H1 (cell line): ENCODE results near the gene SLC27A6. TPM values are rescaled to one million over a fixed set of nuclear protein-coding genes. Genes with fewer than 3 reads are reported as not detected.

Experiments
- ATF3 ChIP-seq: IDR thresholded peaks from 2 replicates; pipeline ENCODE4 v1.6.1; 2011; ENCODE audit warnings: low read depth, mild to moderate bottlenecking, low read length; ENCODE audit not compliant: insufficient read depth
- CEBPB ChIP-seq: IDR thresholded peaks from 2 replicates; pipeline ENCODE4 v1.6.1; 2012; ENCODE audit warnings: low read depth, low read length
- CHD7 ChIP-seq: fragments of 300-600 bp; sonication (generic); IDR thresholded peaks from 2 replicates; pipeline ENCODE4 v1.7.1; 2012; ENCODE audit warnings: low read length, moderate library complexity, mild to moderate bottlenecking, inconsistent platforms; ENCODE audit not compliant: insufficient replicate concordance
- FOSL1 ChIP-seq: IDR thresholded peaks from 2 replicates; pipeline ENCODE4 v1.6.1; 2011; ENCODE audit warnings: mild to moderate bottlenecking, low read depth, low read length, moderate library complexity; ENCODE audit not compliant: insufficient read depth
- HDAC2 ChIP-seq, 2 experiments: fragments of 300-600 bp in 1 of 2; sonication (generic) in 1 of 2; IDR thresholded peaks; 2 replicates each; pipeline ENCODE4 v1.6.1; 2011 to 2012; ENCODE audit warnings: low read depth in 2 of 2, low read length in 2 of 2, mild to moderate bottlenecking in 2 of 2, moderate library complexity in 2 of 2, borderline replicate concordance in 1 of 2, inconsistent platforms in 1 of 2
- HDAC6 ChIP-seq: IDR thresholded peaks from one replicate; pipeline ENCODE4 v1.7.1; 2012; ENCODE audit warnings: low read depth, mild to moderate bottlenecking, inconsistent platforms, low read length, moderate library complexity
- SP1 ChIP-seq: IDR thresholded peaks from 2 replicates; pipeline ENCODE4 v1.6.1; 2011; ENCODE audit warnings: low read depth, low read length
- SP2 ChIP-seq: IDR thresholded peaks from 2 replicates; pipeline ENCODE4 v1.6.1; 2012; ENCODE audit warnings: mild to moderate bottlenecking, low read length, inconsistent platforms
- TCF12 ChIP-seq: IDR thresholded peaks from 2 replicates; pipeline ENCODE4 v1.6.1; 2011; ENCODE audit warnings: low read depth, mild to moderate bottlenecking, low read length
- YY1 ChIP-seq: IDR thresholded peaks from 2 replicates; pipeline ENCODE4 v1.6.1; 2011; ENCODE audit warnings: low read depth, mild to moderate bottlenecking, low read length
- polyA plus RNA-seq, 7 experiments: library from polyadenylated mRNA; depleted of rRNA in 3 of 7; stranded (reverse) in 5 of 7; unstranded in 2 of 7; fragments of >200 nt in 5 of 7; fragments of 200-250 nt in 2 of 7; gene quantifications; 1 replicate in 5 of 7; 2 replicates in 1 of 7; 4 replicates in 1 of 7; pipeline versions ENCODE4 v1.2.1 to v1.2.3, GENCODE V29; 2011 to 2013; ENCODE audit warnings: missing spikeins in 2 of 7, mixed read lengths in 2 of 7
- total RNA-seq: library from RNA; stranded (reverse); fragmentation: NEBNext Ultra II Directional; extraction: Animal tissue kit (Norgen Biotek cat#: 25700); gene quantifications from 2 replicates; pipeline ENCODE4 v1.2.1, GENCODE V29; 2021

The SLC27A6 gene
- total and polyA plus RNA-seq, 2 of the 8 experiments (the other 6 are each of a cell fraction or from before 2014, with no cell fraction given) = 4.0 to 4.7 TPM

- TF ChIP-seq CHD7 (no peak), YY1 (no peak), ATF3 (no peak), HDAC6 (no peak), FOSL1 (no peak), HDAC2 (IDR thresholded peaks at IDR 0.05; ENCODE audit: borderline replicate concordance in 1 of 2, low read depth in 2 of 2, low read length in 2 of 2) (no peak), SP2 (no peak), TCF12 (no peak), CEBPB (no peak), SP1 (no peak)
These were observed 66.8 kb downstream of the SLC27A6 start (continued) for GRCh38 chr5:129031886-129032683.
